HEK293 (cell line): ENCODE results near the gene IL12B.

Experiments
- CTCF ChIP-seq: fragments of 450-650 bp; formaldehyde crosslinking; IDR thresholded peaks from 2 replicates; pipeline ENCODE4 v1.5.1; 2016; ENCODE audit warnings: missing biosample characterization, missing genetic modification characterization
- ELK4 ChIP-seq: IDR thresholded peaks from 2 replicates; pipeline ENCODE4 v1.6.1; 2011; ENCODE audit warnings: mild to moderate bottlenecking, low read depth, low read length, borderline replicate concordance
- HOXD13 ChIP-seq: sonication (generic); formaldehyde crosslinking; IDR thresholded peaks from 2 replicates; pipeline ENCODE4 v1.8.0; 2022; ENCODE audit warnings: missing genetic modification reagents, borderline replicate concordance
- IKZF3 ChIP-seq: fragments of 450-650 bp; IDR thresholded peaks from 2 replicates; pipeline ENCODE4 v1.5.0; 2018; ENCODE audit warnings: missing biosample characterization, mild to moderate bottlenecking, missing genetic modification characterization, moderate library complexity
- MYNN ChIP-seq: fragments of 450-650 bp; formaldehyde crosslinking; IDR thresholded peaks from 2 replicates; pipeline ENCODE4 v1.5.1; 2016; ENCODE audit warnings: missing biosample characterization, missing genetic modification characterization, borderline replicate concordance
- OVOL3 ChIP-seq: fragments of 450-650 bp; formaldehyde crosslinking; IDR thresholded peaks from 2 replicates; pipeline ENCODE4 v1.5.1; 2016; ENCODE audit warnings: missing biosample characterization, missing genetic modification characterization
- PRDM2 ChIP-seq: fragments of 450-650 bp; formaldehyde crosslinking; IDR thresholded peaks from 2 replicates; pipeline ENCODE4 v1.5.1; 2016; ENCODE audit warnings: missing biosample characterization, missing genetic modification characterization, borderline replicate concordance
- SCRT1 ChIP-seq: fragments of 450-650 bp; formaldehyde crosslinking; IDR thresholded peaks from 2 replicates; pipeline ENCODE4 v1.5.1; 2016; ENCODE audit warnings: missing biosample characterization, missing genetic modification characterization, borderline replicate concordance
- ZBTB8A ChIP-seq: fragments of 450-650 bp; formaldehyde crosslinking; IDR thresholded peaks from 2 replicates; pipeline ENCODE4 v1.5.1; 2016; ENCODE audit warnings: missing biosample characterization, missing genetic modification characterization
- ZNF18 ChIP-seq: fragments of 450-650 bp; formaldehyde crosslinking; IDR thresholded peaks from 2 replicates; pipeline ENCODE4 v1.5.1; 2016; ENCODE audit warnings: missing biosample characterization, missing genetic modification characterization
- ZNF23 ChIP-seq: fragments of 450-650 bp; formaldehyde crosslinking; IDR thresholded peaks from 2 replicates; pipeline ENCODE4 v1.5.1; 2016; ENCODE audit warnings: missing biosample characterization, missing genetic modification characterization, borderline replicate concordance
- ZNF266 ChIP-seq: fragments of 450-650 bp; formaldehyde crosslinking; IDR thresholded peaks from 2 replicates; pipeline ENCODE4 v1.5.1; 2016; ENCODE audit warnings: missing biosample characterization, missing genetic modification characterization, low read depth
- ZNF292 ChIP-seq: fragments of 450-650 bp; formaldehyde crosslinking; IDR thresholded peaks from 2 replicates; pipeline ENCODE4 v1.5.1; 2016; ENCODE audit warnings: low read depth, missing biosample characterization, missing genetic modification characterization, borderline replicate concordance
- ZNF521 ChIP-seq: fragments of 450-650 bp; formaldehyde crosslinking; IDR thresholded peaks from 2 replicates; pipeline ENCODE4 v1.5.1; 2017; ENCODE audit warnings: missing biosample characterization, mild to moderate bottlenecking, missing genetic modification characterization
- ZNF561 ChIP-seq: fragments of 450-650 bp; IDR thresholded peaks from 2 replicates; pipeline ENCODE4 v1.5.1; 2018; ENCODE audit warnings: missing biosample characterization, missing genetic modification characterization, borderline replicate concordance
- ZNF623 ChIP-seq: fragments of 450-650 bp; formaldehyde crosslinking; IDR thresholded peaks from 2 replicates; pipeline ENCODE4 v1.5.1; 2016; ENCODE audit warnings: missing biosample characterization, missing genetic modification characterization
- ZNF624 ChIP-seq: fragments of 450-650 bp; formaldehyde crosslinking; IDR thresholded peaks from 2 replicates; pipeline ENCODE4 v1.5.1; 2017; ENCODE audit warnings: missing biosample characterization, missing genetic modification characterization
- ZNF707 ChIP-seq: fragments of 450-650 bp; formaldehyde crosslinking; IDR thresholded peaks from 2 replicates; pipeline ENCODE4 v1.5.1; 2016; ENCODE audit warnings: missing biosample characterization, missing genetic modification characterization
- ZNF747 ChIP-seq: fragments of 450-650 bp; formaldehyde crosslinking; IDR thresholded peaks from 2 replicates; pipeline ENCODE4 v1.5.1; 2016; ENCODE audit warnings: missing biosample characterization, missing genetic modification characterization
- ZSCAN16 ChIP-seq: fragments of 450-650 bp; formaldehyde crosslinking; IDR thresholded peaks from 2 replicates; pipeline ENCODE4 v1.5.1; 2016; ENCODE audit warnings: missing biosample characterization, missing genetic modification characterization
- ZSCAN4 ChIP-seq: fragments of 450-650 bp; formaldehyde crosslinking; IDR thresholded peaks from 2 replicates; pipeline ENCODE4 v1.5.1; 2017; ENCODE audit warnings: missing biosample characterization, missing genetic modification characterization
- TF ChIP-seq, protein P1 (sequence below): fragments of 450-650 bp; formaldehyde crosslinking; IDR thresholded peaks from 2 replicates; pipeline ENCODE4 v1.5.1; 2016; ENCODE audit warnings: missing biosample characterization, missing genetic modification characterization
- TF ChIP-seq, protein P2 (sequence below): fragments of 450-650 bp; formaldehyde crosslinking; IDR thresholded peaks from 2 replicates; pipeline ENCODE4 v1.5.1; 2016; ENCODE audit warnings: missing biosample characterization, missing genetic modification characterization

The IL12B gene

GRCh38 chr5:159331093-159331973 is 1.0 kb upstream of the IL12B start (continued):
- TF ChIP-seq, protein P1, sequence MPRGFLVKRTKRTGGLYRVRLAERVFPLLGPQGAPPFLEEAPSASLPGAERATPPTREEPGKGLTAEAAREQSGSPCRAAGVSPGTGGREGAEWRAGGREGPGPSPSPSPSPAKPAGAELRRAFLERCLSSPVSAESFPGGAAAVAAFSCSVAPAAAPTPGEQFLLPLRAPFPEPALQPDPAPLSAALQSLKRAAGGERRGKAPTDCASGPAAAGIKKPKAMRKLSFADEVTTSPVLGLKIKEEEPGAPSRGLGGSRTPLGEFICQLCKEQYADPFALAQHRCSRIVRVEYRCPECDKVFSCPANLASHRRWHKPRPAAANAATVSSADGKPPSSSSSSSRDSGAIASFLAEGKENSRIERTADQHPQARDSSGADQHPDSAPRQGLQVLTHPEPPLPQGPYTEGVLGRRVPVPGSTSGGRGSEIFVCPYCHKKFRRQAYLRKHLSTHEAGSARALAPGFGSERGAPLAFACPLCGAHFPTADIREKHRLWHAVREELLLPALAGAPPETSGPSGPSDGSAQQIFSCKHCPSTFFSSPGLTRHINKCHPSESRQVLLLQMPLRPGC (tag by site-specific recombination), result no peak
- no peak for TF ChIP-seq SCRT1 (tag by site-specific recombination)
- TF ChIP-seq CTCF (tag by site-specific recombination), result peak; percentile 86
- TF ChIP-seq ZSCAN16 (tag by site-specific recombination), result no peak
- peak; percentile 75; the same call in 1 of the 2 replicates for TF ChIP-seq ZNF561 (tag by site-specific recombination)
- TF ChIP-seq ZNF707 (tag by site-specific recombination), result no peak
- TF ChIP-seq ZNF292 (tag by site-specific recombination), result no peak
- no peak for TF ChIP-seq ZNF266 (tag by site-specific recombination)
- TF ChIP-seq ZBTB8A, result peak; percentile 93
- TF ChIP-seq ZNF18 (tag by site-specific recombination), result no peak
- TF ChIP-seq ZSCAN4 (tag by site-specific recombination), result no peak; the same call in 1 of the 2 replicates
- TF ChIP-seq IKZF3 (tag by site-specific recombination), result peak; percentile 72; the same call in 1 of the 2 replicates
- no peak for TF ChIP-seq HOXD13 (CRISPR knock-in tag)
- no peak for TF ChIP-seq ZNF521
- no peak for TF ChIP-seq ELK4
- TF ChIP-seq ZNF23, result no peak
- TF ChIP-seq MYNN, result no peak
- TF ChIP-seq PRDM2, result no peak
- no peak for TF ChIP-seq ZNF747 (tag by site-specific recombination)
- TF ChIP-seq, protein P2, sequence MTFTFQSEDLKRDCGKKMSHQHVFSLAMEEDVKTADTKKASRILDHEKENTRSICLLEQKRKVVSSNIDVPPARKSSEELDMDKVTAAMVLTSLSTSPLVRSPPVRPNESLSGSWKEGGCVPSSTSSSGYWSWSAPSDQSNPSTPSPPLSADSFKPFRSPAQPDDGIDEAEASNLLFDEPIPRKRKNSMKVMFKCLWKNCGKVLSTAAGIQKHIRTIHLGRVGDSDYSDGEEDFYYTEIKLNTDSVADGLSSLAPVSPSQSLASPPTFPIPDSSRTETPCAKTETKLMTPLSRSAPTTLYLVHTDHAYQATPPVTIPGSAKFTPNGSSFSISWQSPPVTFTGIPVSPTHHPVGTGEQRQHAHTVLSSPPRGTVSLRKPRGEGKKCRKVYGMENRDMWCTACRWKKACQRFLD (tag by site-specific recombination), result no peak
- TF ChIP-seq OVOL3 (tag by site-specific recombination), result no peak
- TF ChIP-seq ZNF623, result no peak
- no peak for TF ChIP-seq ZNF624 (tag by site-specific recombination)
